GM18907 (cell line): ENCODE data around the gene DZANK1.
"Not testable (repeated sequence)": the region's sequence is repeated elsewhere in the genome, so short reads cannot be mapped to it uniquely, and the experiment has no call there.

Source experiments
- ATAC-seq: cut with Tn5 transposase; IDR thresholded peaks from one replicate; pipeline ENCODE4 v1.9.1; 2021; ENCODE audit warnings: mild to moderate bottlenecking, moderate library complexity; ENCODE audit not compliant: unreplicated experiment

Gene DZANK1

DNA sequence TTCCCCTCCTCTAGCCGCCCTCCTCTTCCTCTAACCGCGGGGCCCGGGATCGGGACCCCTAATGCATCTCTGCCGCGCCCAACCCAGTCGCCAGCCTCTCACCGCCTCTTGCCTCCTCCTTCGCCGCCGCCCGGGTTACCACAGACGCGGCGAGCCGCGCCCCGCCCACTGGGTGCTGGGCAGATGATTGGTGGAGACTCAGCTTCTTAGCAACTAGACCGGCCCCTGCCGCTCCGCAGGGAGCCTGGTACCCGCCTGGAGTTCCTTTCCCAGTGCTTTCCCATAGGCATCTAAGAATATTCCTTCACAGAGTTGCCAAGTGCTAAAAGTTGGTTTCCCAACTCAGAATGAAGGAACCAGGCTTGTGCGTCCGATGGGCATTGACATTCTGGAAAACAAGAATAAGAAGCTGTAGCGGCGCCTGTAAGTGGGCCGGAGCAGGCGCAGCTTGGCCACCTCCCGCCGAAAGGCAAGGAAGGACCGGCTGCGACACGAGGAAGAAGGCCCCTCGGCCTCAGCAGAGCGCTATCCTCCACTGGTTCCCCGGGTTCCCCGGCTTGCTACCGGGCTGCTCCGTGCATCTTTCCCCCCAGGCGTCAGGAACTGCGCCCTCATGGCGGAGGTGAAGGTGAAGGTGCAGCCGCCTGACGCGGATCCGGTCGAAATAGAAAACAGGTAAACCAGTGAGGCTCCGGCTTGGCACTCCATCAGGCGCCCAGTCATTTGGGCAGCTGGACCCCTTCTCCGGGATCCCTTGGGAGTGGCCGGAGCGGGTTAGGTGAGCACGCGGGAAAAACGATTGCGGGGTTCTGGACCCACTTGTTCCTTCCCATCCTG, at the start of gene DZANK1, which contains the start of gene POLR3F:
Gene DZANK1, minus strand, starts transcription at position 137 of the 837 bp plus-strand sequence. CDS start 1,672 bp downstream, outside the sequence.
Gene POLR3F, plus strand, starts transcription at position 497 of the 837 bp plus-strand sequence. Its CDS starts 117 bp downstream, at position 614.
- peak; percentile 93 for ATAC-seq

DNA sequence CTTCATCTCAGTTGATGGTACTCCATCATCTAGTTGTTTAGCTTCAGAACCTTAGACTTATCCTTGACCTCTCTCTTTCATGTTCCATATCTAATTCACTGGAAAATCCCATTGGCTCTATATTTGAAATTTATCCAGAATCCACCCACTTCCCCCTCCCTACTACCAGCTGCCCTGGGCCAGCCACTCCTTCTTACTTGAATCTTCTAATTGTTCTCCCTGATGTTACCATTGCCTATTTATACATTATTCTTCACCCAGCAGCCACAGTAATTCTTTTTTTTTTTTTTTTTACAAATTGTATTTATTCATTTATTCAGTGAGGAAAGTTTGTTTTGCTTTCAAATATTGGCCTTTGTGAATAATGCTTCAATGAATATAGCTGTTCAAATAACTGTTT, 49.1 kb upstream of the DZANK1 start:
- no peak for ATAC-seq

DNA sequence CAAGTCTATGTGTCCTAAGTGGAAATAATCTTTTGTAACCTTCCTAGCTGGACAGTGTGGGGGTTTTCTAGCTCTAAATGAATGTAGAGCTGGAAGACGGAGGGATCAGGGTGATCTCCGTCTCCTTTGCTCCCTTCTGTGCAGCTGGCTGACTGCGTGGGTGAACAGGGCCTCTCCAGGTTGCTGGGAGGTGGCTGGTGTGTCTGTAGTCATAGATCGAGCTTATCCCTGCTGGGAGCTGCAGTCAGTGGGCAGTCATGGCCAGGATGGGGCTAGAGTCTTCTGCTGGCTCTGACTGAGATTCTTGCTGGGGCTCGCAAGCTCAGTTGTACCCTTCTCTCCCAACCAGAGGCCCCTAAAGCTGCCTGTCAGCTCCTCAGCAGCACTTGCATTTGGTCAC, 47.3 kb upstream of the DZANK1 start:
- ATAC-seq = no peak

DNA sequence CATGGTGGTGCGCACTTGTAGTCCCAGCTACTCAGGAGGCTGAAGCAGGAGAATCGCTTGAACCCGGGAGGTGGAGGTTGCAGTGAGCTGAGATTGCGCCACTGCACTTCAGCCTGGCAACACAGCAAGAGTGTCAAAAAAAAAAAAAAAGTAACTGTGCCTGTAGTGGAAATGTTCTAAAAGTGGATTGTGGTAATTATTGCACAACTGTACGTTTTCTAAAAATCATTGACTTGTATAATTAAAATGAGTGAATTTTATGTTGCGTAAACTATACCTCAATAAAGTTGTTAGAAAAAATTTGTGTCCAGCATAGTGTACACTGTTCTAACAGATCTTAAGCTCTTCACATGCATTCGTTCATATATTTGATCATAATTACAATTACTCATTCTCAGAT, 46.4 kb upstream of the DZANK1 start:
- no peak for ATAC-seq

DNA sequence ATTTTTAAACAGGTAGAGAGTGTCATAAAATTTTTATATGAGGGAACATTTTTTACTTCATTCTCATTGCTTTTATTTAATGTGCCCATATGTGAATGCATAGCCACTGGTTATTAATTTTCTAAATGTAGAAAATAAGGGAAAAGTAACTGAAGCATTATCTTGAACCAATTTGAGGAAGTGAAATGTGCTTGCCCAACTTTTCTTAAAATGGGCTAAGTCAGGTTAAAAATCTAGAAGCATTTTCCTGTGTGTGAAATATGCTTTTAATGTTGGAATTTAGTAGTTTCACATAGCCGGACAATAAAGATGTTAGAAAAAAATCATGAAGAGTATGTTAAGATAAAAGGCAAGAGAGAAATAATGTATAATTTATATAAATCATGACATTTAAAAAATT, 44.7 kb upstream of the DZANK1 start:
- ATAC-seq = no peak

DNA sequence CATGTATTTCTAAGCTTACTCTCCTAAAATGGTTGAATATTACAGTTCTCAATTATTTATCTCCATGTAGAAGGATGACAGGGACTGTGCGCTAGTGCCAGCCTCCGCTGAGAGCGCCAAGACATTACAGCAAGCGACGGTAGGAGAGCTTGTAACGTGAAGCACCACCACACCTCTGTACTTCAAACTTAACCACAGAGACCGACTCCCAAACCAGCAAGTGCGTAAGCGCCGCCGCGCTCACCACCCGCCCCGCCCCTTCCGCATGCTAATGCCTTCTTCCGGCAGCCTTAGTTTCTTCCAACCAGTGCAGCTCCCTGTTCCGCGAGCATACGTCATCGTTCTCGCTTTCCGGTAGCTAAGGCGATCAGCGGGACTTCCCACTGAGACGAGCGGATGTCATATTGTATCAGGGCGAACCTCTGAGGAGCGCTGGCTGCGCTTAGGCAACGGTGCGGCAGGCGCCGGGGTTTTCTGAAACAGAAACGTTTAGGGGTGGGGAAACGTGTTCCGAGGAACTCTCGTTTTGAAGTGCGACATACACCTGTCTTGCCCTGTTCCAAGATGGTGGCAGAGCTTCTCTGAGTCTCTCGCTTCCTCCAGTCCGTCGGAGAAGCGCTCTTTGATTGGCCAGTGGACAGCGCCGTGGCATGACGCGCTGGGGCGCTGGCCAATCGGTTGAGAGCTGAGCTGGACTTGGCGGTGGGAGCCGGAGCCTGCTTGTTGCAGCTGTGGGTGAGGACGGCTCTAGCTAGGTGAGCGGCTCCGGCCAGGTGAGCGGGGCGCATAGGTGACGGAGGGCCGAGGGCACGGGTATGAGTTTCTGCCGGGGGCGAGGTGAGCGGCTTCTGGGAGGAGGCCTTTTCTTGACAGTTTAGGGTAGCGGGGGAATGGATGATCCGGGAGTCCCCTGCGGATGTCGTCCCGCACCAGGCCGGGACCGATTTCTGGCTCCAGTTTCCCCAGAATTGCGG, 40.7 kb upstream of the DZANK1 start, which contains the start of gene SEC23B:
Gene SEC23B, plus strand, starts transcription at position 723 of the 974 bp plus-strand sequence. CDS start 2,896 bp downstream, outside the sequence.
- peak; percentile 97 for ATAC-seq

DNA sequence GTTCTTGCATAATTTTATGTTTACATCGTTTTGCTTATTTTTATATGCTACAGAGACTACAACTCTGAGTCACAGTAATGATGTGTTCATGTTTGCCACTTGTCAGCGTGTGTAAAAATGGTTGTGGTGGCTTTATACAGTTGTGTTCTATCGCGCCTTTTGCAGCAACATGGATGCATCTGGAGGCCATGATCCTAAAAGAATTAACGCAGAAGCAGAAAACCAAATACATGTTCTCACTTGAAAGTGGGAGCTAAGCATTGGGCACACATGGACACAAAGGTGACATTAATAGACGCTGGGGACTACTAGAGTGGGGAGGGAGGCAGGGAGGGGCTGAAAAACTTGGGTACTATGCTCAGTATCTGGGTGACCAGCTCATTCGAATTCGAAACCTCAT, 39.9 kb upstream of the DZANK1 start:
- ATAC-seq = no peak

DNA sequence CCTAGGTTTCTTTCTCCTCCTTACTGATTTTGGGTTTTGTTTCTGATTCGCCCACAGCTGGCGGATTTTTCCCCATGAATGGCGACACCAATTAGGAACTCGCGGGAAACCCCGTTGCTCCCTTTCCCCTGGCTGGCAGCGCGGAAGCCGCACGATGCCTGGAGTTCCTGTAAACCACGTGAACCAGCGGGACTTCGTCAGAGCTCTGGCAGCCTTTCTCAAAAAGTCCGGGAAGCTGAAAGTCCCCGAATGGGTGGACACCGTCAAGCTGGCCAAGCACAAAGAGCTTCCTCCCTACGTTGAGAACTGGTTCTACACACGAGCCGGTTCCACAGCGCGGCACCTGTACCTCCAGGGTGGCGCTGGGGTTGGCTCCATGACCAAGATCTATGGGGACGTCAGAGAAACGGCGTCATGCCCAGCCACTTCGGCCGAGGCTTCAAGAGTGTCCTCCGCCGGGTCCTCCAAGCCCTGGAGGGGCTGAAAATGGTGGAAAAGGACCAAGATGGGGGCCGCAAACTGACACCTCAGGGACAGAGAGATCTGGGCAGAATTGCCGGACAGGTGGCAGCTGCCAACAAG, 37.7 kb upstream of the DZANK1 start:
- no peak for ATAC-seq

DNA sequence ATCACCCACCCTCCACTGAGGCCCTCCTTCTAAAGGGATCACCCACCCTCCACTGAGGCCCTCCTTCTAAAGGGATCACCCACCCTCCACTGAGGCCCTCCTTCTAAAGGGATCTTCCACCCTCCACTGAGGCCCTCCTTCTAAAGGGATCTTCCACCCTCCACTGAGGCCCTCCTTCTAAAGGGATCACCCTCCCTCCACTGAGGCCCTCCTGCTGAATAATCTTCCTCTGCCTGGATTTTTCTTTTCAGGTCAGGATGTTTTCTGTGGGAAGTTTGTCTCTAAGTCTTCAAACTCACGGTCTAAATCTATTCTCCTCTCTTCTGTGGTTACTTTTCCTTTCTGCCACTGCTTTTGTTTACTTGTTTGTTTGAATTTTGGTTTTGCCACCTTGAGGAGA, 34.8 kb upstream of the DZANK1 start:
- ATAC-seq = not testable (repeated sequence)

DNA sequence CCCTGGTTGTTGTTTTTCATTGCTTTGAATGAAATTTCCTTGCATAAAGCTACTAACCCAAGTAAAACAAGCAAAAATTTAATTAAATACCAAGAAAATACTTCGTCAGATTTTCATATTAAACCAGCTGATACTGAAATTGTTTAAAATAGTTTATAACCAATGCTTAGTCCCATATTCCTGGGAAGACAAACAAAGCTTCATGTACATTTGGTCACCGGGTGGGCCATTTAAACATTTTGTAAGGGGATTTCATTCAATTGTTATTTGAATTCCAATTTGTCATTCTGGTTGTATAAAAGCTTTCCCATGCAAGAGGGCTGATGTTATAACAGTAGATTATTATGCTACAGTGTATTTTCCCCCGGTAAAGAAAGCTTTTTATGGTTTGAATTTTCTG, 30.8 kb upstream of the DZANK1 start:
- no peak for ATAC-seq

DNA sequence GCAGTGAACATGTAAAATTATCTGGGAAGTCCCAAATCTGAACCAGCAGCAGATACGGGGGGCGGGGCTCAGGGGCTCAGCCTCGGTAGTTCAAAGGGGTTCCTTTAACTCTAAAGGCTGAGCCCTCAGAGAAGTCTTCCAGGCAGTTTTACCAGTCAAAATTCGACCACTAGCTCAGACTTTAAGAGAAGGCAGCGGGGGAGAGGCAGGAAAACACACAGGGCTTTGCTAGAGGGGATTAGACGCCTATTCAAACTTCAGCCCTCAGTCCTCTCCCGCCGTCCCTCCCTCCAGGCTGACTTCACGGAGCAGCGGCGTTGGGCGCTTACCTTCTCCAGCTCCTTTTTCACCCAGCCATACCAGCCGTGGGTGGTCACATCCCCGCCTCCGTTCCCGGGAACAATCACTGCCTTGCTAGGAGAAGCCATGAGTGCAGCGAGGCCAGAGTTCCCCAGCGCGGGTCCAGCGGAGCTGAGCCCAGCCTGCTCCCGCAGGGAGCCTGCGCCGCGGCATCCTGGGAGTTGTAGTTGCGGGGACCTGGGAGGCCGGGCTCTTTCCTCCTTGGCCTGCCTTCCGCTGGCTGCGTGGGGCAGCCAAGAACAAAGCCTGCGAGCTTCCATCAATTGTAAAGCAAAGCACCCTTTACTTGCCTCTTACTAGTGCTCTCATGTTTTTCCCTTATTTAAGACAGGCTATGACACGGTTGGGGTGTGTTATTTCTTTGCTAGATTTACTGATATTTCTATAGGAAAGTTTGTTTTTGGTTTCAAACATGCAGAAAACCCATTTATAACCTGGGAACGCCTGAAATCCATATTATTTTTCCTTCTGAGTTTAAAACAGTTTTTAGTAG, 30.1 kb upstream of the DZANK1 start, which contains the start of gene RBBP9:
Gene RBBP9, minus strand, starts transcription at position 486 of the 853 bp plus-strand sequence. Its CDS starts 58 bp downstream, at position 428.
- peak; percentile 99 for ATAC-seq

DNA sequence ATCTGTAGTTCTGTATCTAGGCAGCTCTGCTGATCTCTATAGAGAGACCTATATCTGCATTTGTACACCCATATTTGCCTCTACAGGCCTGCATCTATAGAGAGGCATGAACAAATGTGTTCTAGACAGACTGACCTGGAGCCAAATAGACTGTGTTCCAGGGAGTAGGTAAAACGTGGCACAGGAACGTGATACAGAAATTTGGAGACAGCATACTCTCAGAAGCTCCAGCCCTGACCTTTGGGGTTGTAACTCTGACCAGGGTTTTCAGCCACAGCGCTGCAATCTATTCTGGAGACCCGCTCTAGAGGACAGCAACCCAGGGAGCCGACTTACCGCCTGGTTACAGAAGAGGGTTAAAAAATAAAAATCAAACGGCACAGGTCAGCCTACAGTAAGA, 29.2 kb upstream of the DZANK1 start:
- no peak for ATAC-seq

DNA sequence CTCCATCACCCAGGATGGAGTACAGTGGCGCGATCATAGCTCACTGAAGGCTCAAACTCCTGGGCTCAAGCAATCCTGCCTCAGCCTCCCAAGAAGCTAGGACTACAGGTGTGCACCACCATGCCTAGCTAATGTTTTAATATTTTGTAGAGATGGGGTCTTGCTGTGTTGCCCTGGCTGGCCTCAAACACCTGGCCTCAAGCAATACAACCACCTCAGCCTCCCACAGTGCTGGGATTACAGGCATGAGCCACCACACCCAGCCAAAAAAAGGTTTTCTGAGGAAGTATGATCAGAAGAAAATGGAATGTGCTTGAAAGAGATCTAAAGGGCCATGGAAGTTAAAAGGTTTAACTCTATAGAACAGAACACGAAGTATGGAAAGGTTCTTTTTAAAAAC, 21.5 kb upstream of the DZANK1 start:
- no peak for ATAC-seq

DNA sequence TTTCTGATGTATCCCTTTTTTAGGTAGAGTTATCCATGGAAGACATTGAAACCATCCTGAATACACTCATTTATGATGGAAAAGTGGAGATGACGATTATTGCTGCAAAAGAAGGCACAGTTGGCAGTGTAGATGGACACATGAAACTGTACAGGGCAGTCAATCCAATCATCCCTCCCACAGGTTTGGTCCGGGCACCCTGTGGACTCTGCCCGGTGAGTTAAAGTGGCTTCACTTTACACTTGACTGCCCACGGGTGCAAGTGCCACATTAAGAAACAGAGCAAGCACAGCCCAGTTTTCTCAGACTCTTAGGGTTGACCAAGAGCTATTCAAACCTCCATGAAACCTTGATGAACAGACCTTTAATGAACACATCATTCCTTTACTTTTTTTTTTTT, 14.8 kb upstream of the DZANK1 start:
- no peak for ATAC-seq

DNA sequence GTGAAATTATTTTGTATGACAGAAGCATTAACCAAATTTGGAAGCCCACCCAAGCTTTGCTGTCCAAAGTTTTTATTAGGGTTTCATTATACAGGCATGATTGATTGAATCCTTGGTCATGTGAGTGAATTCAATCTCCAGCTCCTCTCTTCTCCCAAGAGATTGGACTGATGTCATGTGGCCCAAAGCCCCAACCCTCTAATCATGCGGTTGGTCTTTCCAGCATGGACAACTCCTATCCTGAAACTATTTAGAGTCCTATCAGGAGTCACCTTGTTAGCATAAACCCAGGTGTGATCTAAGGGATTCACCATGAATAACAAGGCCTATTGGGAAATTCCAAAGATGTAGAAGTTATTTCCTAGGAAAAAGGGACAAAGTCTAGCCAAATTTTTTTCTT, 11.0 kb upstream of the DZANK1 start:
- no peak for ATAC-seq

DNA sequence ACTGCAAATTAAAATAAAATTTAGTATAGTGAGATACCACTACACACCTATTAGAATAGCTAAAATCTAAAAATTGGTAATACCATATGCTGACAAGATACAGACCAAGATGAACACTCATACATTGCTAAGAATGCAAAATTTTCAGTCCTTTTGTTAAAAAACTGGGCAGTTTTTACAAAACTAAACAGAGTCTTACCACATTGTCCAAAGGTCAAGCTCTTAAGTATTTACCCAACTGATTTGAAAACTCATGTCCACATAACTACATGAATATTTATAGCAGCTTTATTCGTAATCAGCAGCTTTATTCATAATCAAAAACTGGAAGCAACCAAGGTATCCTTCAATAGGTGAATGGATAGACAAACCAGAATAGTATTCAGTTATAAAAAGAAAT, 10.4 kb upstream of the DZANK1 start:
- no peak for ATAC-seq

DNA sequence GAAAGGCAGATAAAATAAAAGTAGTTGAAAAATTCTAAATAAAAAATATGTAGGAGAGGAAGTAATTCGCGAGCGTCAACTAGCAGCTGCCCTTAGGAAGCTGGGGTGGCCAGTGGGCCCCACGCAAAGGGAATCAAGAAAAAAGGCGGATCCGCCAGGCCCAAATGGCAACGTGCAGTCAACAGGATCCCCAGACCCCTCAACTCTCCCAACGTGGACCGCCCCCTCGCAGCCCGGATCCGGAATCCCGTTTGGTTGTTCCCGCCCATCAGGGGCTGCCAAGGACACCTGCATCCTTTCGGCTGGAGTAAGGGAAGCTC, 296 bp downstream of the DZANK1 start:
- peak; percentile 33 for ATAC-seq

DNA sequence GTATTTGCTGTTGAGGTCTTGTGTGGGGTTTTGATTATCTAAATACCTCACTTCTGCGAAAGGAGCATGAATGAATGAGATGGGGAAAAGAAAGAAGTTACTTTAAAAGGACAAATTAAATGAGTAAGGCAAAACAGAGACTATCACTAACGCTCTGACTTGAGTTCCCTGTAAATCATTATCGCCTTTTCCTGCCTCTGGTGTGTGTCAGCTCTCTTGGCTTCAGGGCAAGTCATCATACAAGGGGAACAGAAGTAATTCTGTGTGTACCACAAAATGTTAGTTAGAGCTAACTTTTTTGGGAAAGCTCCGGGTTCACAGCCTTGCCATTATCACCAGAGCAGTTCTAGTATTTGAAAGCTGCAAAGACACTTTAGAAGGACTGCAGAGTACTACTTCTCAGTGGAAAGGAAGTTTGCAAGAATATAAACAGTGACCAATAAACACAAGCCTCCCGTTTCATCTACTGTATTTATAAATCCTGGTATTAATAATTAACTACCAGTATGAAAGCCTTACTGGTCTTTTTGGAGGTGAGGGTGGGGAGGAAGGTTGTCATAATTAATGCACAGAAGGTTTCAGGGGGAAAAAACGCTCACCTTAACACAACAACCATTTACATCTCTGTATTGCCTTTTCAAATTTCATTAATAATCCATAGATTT, 1.2 kb downstream of the DZANK1 start:
- ATAC-seq = peak; percentile 46

DNA sequence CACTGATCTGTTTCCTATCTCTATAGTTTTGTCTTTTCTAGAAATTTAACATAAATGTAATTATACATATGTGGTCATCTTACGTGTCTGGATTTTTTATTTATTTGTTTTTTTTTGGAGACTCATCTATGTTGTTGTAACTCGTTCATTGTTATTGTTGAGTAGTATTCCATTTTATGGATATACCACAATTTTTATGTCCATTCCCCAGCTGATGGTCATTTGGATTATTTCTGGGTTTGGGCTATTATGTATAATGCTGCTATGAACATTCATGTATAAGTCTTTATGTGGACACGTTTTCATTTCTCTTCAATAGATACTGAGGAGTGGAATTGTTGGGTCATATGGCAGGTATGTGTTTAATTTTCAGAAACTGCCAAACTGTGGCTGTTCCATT, 10.2 kb downstream of the DZANK1 start:
- no peak for ATAC-seq

DNA sequence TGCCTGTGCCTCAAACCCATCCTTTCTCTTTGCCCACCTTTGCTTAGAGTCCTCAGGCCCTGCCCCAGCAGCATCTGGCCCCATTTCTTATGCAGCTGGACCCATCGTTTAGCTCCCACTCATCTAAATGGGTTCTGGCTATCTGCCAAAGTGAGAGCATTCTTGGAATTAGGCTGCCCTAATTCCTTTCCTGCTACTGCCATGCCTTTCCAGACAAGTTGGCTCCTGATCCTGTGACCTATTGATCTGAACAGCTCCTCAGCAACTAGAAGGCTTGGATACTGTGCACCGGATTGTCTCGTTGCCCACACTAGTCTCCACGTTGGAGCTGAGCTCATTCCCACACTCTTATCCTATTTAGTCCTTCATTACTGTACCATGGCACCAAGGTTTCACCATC, 22.9 kb downstream of the DZANK1 start:
- ATAC-seq = no peak
